COLO668 (cell line): ENCODE results near the gene CORIN.
A peak's percentile ranks its signal among the peaks of the same experiment; 100 is the strongest.

Experiments
- DNase-seq: peaks from one replicate; lab custom pipeline; 2025; ENCODE audit not compliant: unreplicated experiment; lab: John Stamatoyannopoulos, UW

Gene CORIN

GRCh38 chr4:47831026-47831679 is 6.7 kb downstream of the CORIN start:
- DNase-seq, result peak; percentile 80

GRCh38 chr4:47830265-47831025 is 7.4 kb downstream of the CORIN start:
- DNase-seq, result no peak

GRCh38 chr4:47829438-47829837 is 8.4 kb downstream of the CORIN start:
- DNase-seq, result no peak

GRCh38 chr4:47827343-47828047 is 10.4 kb downstream of the CORIN start:
- DNase-seq, result no peak

GRCh38 chr4:47824840-47825239 is 13.0 kb downstream of the CORIN start:
- peak; percentile 57 for DNase-seq

GRCh38 chr4:47819178-47819577 is 18.7 kb downstream of the CORIN start:
- DNase-seq, result no peak

- no peak for DNase-seq
Measured at GRCh38 chr4:47817275-47817674, 20.6 kb downstream of the CORIN start.

- no peak for DNase-seq
Measured at GRCh38 chr4:47816748-47817147, 21.1 kb downstream of the CORIN start.

GRCh38 chr4:47814618-47815295 is 23.1 kb downstream of the CORIN start:
- DNase-seq, result no peak

GRCh38 chr4:47809654-47810203 is 28.1 kb downstream of the CORIN start:
- DNase-seq, result no peak

- no peak for DNase-seq
Measured at GRCh38 chr4:47804598-47804997, 33.3 kb downstream of the CORIN start.

- no peak for DNase-seq
Measured at GRCh38 chr4:47801481-47802002, 36.3 kb downstream of the CORIN start.

- DNase-seq, result no peak
Measured at GRCh38 chr4:47798165-47798564, 39.7 kb downstream of the CORIN start.

GRCh38 chr4:47791965-47792364 is 45.9 kb downstream of the CORIN start:
- DNase-seq, result no peak

GRCh38 chr4:47790105-47790504 is 47.8 kb downstream of the CORIN start:
- no peak for DNase-seq

- DNase-seq, result no peak
Measured at GRCh38 chr4:47788126-47788525, 49.7 kb downstream of the CORIN start.

GRCh38 chr4:47786958-47787370 is 50.9 kb downstream of the CORIN start:
- DNase-seq, result no peak

GRCh38 chr4:47785153-47785552 is 52.7 kb downstream of the CORIN start:
- DNase-seq, result no peak

- DNase-seq, result no peak
Measured at GRCh38 chr4:47784222-47784621, 53.6 kb downstream of the CORIN start.

- DNase-seq, result no peak
Measured at GRCh38 chr4:47776353-47776752, 61.5 kb downstream of the CORIN start.

GRCh38 chr4:47774079-47774478 is 63.8 kb downstream of the CORIN start:
- DNase-seq, result no peak
